Neural cell (in vitro differentiated cells): ENCODE measurements around the gene TTLL5. TPM values are rescaled to one million over a fixed set of nuclear protein-coding genes. Genes with fewer than 3 reads are reported as not detected.

Source experiments
- H2AFZ ChIP-seq: fragments of 200-600, 300-800 bp; sonication (generic), shearing (Covaris generic); 2 replicates; pipeline ENCODE4 v1.6.0; 2014; ENCODE audit warnings: low read depth, mild to moderate bottlenecking, antibody characterized with exemption, low read length, moderate library complexity
- H3F3A ChIP-seq: fragments of 200-600 bp; shearing (Covaris generic); 2 replicates; pipeline ENCODE4 v1.6.1; 2016; ENCODE audit warnings: mild to moderate bottlenecking, moderate library complexity, mixed read lengths, antibody characterized with exemption, low read length; ENCODE audit not compliant: insufficient read depth, poor library complexity, severe bottlenecking
- H3K27ac ChIP-seq: fragments of 200-600, 300-800 bp; sonication (generic), shearing (Covaris generic); 2 replicates; pipeline ENCODE4 v1.5.1; 2014; ENCODE audit warnings: mild to moderate bottlenecking, low read length, moderate library complexity
- H3K27me3 ChIP-seq: fragments of 300-800, 200-600 bp; sonication (generic), shearing (Covaris generic); 2 replicates; pipeline ENCODE4 v1.6.0; 2014; ENCODE audit warnings: mild to moderate bottlenecking, low read depth, low read length, moderate library complexity; ENCODE audit not compliant: insufficient read depth
- H3K36me3 ChIP-seq: fragments of 300-800, 200-600 bp; sonication (generic), shearing (Covaris generic); 2 replicates; pipeline ENCODE4 v1.5.1; 2014; ENCODE audit warnings: mild to moderate bottlenecking, antibody characterized with exemption, low read length, moderate library complexity; ENCODE audit not compliant: insufficient read depth
- H3K4me2 ChIP-seq: fragments of 300-800, 200-600 bp; sonication (generic), shearing (Covaris generic); 2 replicates; pipeline ENCODE4 v1.6.0; 2014; ENCODE audit warnings: mild to moderate bottlenecking, low read length
- H3K4me3 ChIP-seq: fragments of 300-800, 200-600 bp; sonication (generic), shearing (Covaris generic); 2 replicates; pipeline ENCODE4 v1.5.1; 2014; ENCODE audit warnings: mild to moderate bottlenecking, low read length, moderate library complexity
- H3K79me2 ChIP-seq: fragments of 200-600 bp; shearing (Covaris generic); replicated peaks from 2 replicates; pipeline ENCODE4 v1.6.0; 2014; ENCODE audit warnings: mild to moderate bottlenecking, low read length, moderate library complexity; ENCODE audit not compliant: insufficient read depth
- H3K9ac ChIP-seq: fragments of 300-800, 200-600 bp; sonication (generic), shearing (Covaris generic); 2 replicates; pipeline ENCODE4 v1.6.1; 2016; ENCODE audit warnings: mild to moderate bottlenecking, low read length, mixed read lengths
- H3K9me2 ChIP-seq: fragments of 200-600 bp; shearing (Covaris generic); 2 replicates; pipeline ENCODE4 v1.6.1; 2016; ENCODE audit warnings: mild to moderate bottlenecking, low read length, mixed read lengths; ENCODE audit not compliant: insufficient read depth
- H3K9me3 ChIP-seq: fragments of 200-600, 300-800 bp; sonication (generic), shearing (Covaris generic); 2 replicates; pipeline ENCODE4 v1.6.1; 2016; ENCODE audit warnings: mild to moderate bottlenecking, mixed run types, low read length, moderate library complexity, mixed read lengths
- H4K20me1 ChIP-seq: fragments of 200-600 bp; shearing (Covaris generic); 2 replicates; pipeline ENCODE4 v1.6.1; 2016; ENCODE audit warnings: mild to moderate bottlenecking, mixed run types; ENCODE audit not compliant: insufficient read depth
- CTCF ChIP-seq: fragments of 450-650 bp; IDR thresholded peaks from 2 replicates; pipeline ENCODE4 v1.5.1; 2014; ENCODE audit warnings: antibody characterized with exemption, mild to moderate bottlenecking, moderate library complexity; ENCODE audit not compliant: poor library complexity, severe bottlenecking
- EP300 ChIP-seq: fragments of 450-650 bp; conservative IDR thresholded peaks from 2 replicates; pipeline ENCODE4 v1.6.1; 2014; ENCODE audit warnings: antibody characterized with exemption, mild to moderate bottlenecking, moderate library complexity; ENCODE audit not compliant: poor library complexity, severe bottlenecking
- EZH2 ChIP-seq: fragments of 200-600, 300-800 bp; shearing (Covaris generic), sonication (generic); IDR thresholded peaks from 2 replicates; pipeline ENCODE4 v1.6.1; 2014; ENCODE audit warnings: antibody characterized with exemption, low read length, borderline replicate concordance, mild to moderate bottlenecking; ENCODE audit not compliant: insufficient read depth, poor library complexity, severe bottlenecking
- MXI1 ChIP-seq: fragments of 450-650 bp; conservative IDR thresholded peaks from 2 replicates; pipeline ENCODE4 v1.6.1; 2014; ENCODE audit warnings: antibody characterized with exemption, mild to moderate bottlenecking; ENCODE audit not compliant: poor library complexity, severe bottlenecking
- POLR2AphosphoS5 ChIP-seq: IDR thresholded peaks from 2 replicates; pipeline ENCODE4 v1.6.1; 2012
- RAD21 ChIP-seq: fragments of 450-650 bp; conservative IDR thresholded peaks from 2 replicates; pipeline ENCODE4 v1.6.1; 2014; ENCODE audit warnings: antibody characterized with exemption, mild to moderate bottlenecking, moderate library complexity
- REST ChIP-seq: IDR thresholded peaks from 2 replicates; pipeline ENCODE4 v1.6.1; 2012; ENCODE audit warnings: borderline replicate concordance
- SMC3 ChIP-seq: fragments of 450-650 bp; conservative IDR thresholded peaks from 2 replicates; pipeline ENCODE4 v1.6.1; 2014; ENCODE audit warnings: antibody characterized with exemption, mild to moderate bottlenecking, moderate library complexity; ENCODE audit not compliant: poor library complexity
- TAF1 ChIP-seq: IDR thresholded peaks from 2 replicates; pipeline ENCODE4 v1.6.1; 2012; ENCODE audit warnings: low read depth
- polyA plus RNA-seq: library from polyadenylated mRNA; depleted of rRNA; stranded (reverse); fragments of >200 nt; gene quantifications from 2 replicates; pipeline ENCODE4 v1.2.3, GENCODE V29; 2014

TTLL5 gene
- polyA plus RNA-seq, 1 donor from 2014 or later = 8.2 TPM

GRCh38 chr14:75865531-75865930, 204.5 kb downstream of the TTLL5 start:
- Histone ChIP-seq H3K4me2 (no peak overlapping the region), H3K9me3 (no peaks in the 10 kb centered on the region), H3K4me3 (no peak overlapping the region), H4K20me1 (no peaks in the 10 kb centered on the region), H3K27me3 (no peaks in the 10 kb centered on the region), H3K9me2 (no peaks in the 10 kb centered on the region), H3F3A (no peaks in the 10 kb centered on the region), H3K9ac (no peak overlapping the region), H3K36me3 (no peaks in the 10 kb centered on the region), H3K27ac (no peak overlapping the region), H3K79me2 (no peaks in the 10 kb centered on the region), H2AFZ (no peak overlapping the region)
- TF ChIP-seq EP300 = no peak
- TF ChIP-seq CTCF = no peak
- TF ChIP-seq EZH2 = no peak
- TF ChIP-seq MXI1 = no peak
- TF ChIP-seq POLR2AphosphoS5 = no peak
- no peak for TF ChIP-seq TAF1
- no peak for TF ChIP-seq REST
- no peak for TF ChIP-seq SMC3
- no peak for TF ChIP-seq RAD21

GRCh38 chr14:75866970-75867369, 205.9 kb downstream of the TTLL5 start:
- H3K4me3 ChIP-seq = no peak overlapping the region
- H3K36me3 ChIP-seq = no peaks in the 10 kb centered on the region
- no peaks in the 10 kb centered on the region for H3K79me2 ChIP-seq
- no peak overlapping the region for H3K4me2 ChIP-seq
- no peaks in the 10 kb centered on the region for H3K9me3 ChIP-seq
- no peak overlapping the region for H2AFZ ChIP-seq
- no peak overlapping the region for H3K27ac ChIP-seq
- TF ChIP-seq EZH2 (no peak), MXI1 (no peak), REST (no peak), POLR2AphosphoS5 (no peak), SMC3 (no peak), CTCF (no peak)
- no peaks in the 10 kb centered on the region for H4K20me1 ChIP-seq
- no peaks in the 10 kb centered on the region for H3K27me3 ChIP-seq
- H3F3A ChIP-seq = no peaks in the 10 kb centered on the region
- no peaks in the 10 kb centered on the region for H3K9me2 ChIP-seq
- H3K9ac ChIP-seq = no peak overlapping the region
